Caco-2 (cell line): ENCODE measurements around the gene USP38. TPM values are rescaled to one million over a fixed set of nuclear protein-coding genes. Genes with fewer than 3 reads are reported as not detected.

Experiments
- BruUV-seq: library from RNA; stranded (reverse); fragments of 400-500 nt; replicated peaks from 2 replicates; lab custom pipeline; 2021; lab: Mats Ljungman, UMichigan
- CTCF ChIA-PET: fragments of 300-600 bp; sonication (Branson Sonifier 250); formaldehyde crosslinking; loops from one replicate; lab custom pipeline; 2022; ENCODE audit warnings: antibody characterized with exemption; lab: Charles Lee
- POLR2A ChIA-PET: fragments of 300-600 bp; sonication (Branson Sonifier 250); formaldehyde crosslinking; loops from one replicate; lab custom pipeline; 2022; ENCODE audit warnings: antibody characterized with exemption; lab: Charles Lee
- DNase-seq, 2 experiments: peaks; one replicate each; pipeline versions ENCODE4 v3.0.0 to v3.0.0-alpha.2; 2020 to 2022
- H3K27me3 ChIP-seq: replicated peaks from 2 replicates; pipeline ENCODE4 v1.6.0; 2011; ENCODE audit warnings: low read length; ENCODE audit not compliant: control insufficient read depth, insufficient read depth
- H3K36me3 ChIP-seq: 2 replicates; pipeline ENCODE4 v1.5.1; 2011; ENCODE audit warnings: low read length; ENCODE audit not compliant: control insufficient read depth, insufficient read depth
- H3K4me1 ChIP-seq: fragments of 250-450 bp; sonication (Bioruptor Pico); 2 replicates; pipeline ENCODE4 v1.5.1; 2020; ENCODE audit warnings: mild to moderate bottlenecking
- H3K4me3 ChIP-seq: 2 replicates; pipeline ENCODE4 v1.5.1; 2011; ENCODE audit warnings: low read depth, mild to moderate bottlenecking, control low read depth, low read length
- H3K9me3 ChIP-seq: fragments of 250-450 bp; sonication (Bioruptor Pico); 2 replicates; pipeline ENCODE4 v1.5.1; 2020; ENCODE audit warnings: mild to moderate bottlenecking, moderate library complexity
- H3K27ac Mint-ChIP-seq: one replicate; pipeline ENCODE4 v1.8.0; 2022; ENCODE audit warnings: mixed read lengths; ENCODE audit not compliant: unreplicated experiment
- H3K27me3 Mint-ChIP-seq: one replicate; pipeline ENCODE4 v1.8.0; 2022; ENCODE audit warnings: mixed read lengths; ENCODE audit not compliant: insufficient read depth, unreplicated experiment
- H3K36me3 Mint-ChIP-seq: one replicate; pipeline ENCODE4 v1.8.0; 2022; ENCODE audit warnings: mild to moderate bottlenecking, mixed read lengths; ENCODE audit not compliant: insufficient read depth, unreplicated experiment
- H3K4me1 Mint-ChIP-seq: one replicate; pipeline ENCODE4 v1.8.0; 2022; ENCODE audit warnings: low read depth, mixed read lengths; ENCODE audit not compliant: unreplicated experiment
- H3K4me3 Mint-ChIP-seq: one replicate; pipeline ENCODE4 v1.8.0; 2022; ENCODE audit warnings: mild to moderate bottlenecking, moderate library complexity, mixed read lengths; ENCODE audit not compliant: unreplicated experiment
- H3K9me3 Mint-ChIP-seq: one replicate; pipeline ENCODE4 v1.8.0; 2022; ENCODE audit warnings: mixed read lengths; ENCODE audit not compliant: unreplicated experiment
- intact Hi-C: fragments of 100-400 bp; cut with micrococcal nuclease; formaldehyde crosslinking; loops from one replicate; pipeline ENCODE4 v1.10.0; 2022; ENCODE audit not compliant: unreplicated experiment
- total RNA-seq: library from RNA; stranded (reverse); gene quantifications from 2 replicates; pipeline ENCODE4 v1.2.3, GENCODE V29; 2022
- TF ChIP-seq, protein P1 (sequence below), 2 experiments: fragments of 200-600 bp in 1 of 2; IDR thresholded peaks; 1 replicate in 1 of 2; 2 replicates in 1 of 2; pipeline versions ENCODE4 v1.5.1 to v1.8.0; 2011 to 2022; ENCODE audit warnings: antibody characterized with exemption in 1 of 2, control low read depth in 1 of 2, inconsistent platforms in 1 of 2, low read depth in 1 of 2, low read length in 1 of 2, mild to moderate bottlenecking in 1 of 2, moderate library complexity in 1 of 2; ENCODE audit not compliant: insufficient read depth in 1 of 2, severe bottlenecking in 1 of 2, unreplicated experiment in 1 of 2

Gene USP38
- total RNA-seq, 1 experiment from 2014 or later, result 19.8 TPM

DNA sequence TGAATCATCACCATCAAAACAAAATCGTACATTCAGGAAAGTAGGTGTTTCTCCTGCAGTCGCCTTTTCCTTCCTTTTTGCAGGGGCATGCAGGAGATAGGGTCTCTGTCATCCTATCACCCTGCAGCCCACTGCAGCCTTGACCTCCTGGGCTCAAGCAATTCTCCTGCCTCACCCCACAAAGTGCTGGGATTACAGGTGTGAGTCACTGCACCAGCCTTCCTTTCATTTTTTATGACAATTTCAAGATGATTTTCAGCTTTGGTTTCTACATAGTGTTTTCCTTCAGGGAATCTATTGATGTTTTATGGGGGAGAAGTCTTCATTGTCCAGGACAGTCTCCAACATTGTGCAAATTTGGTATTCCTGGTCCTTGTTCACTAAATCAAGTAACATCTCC lies 71.7 kb downstream of the USP38 start:
- Histone ChIP-seq H3K4me1 (no peaks in the 10 kb centered on the region), H3K27me3 (no peaks in the 10 kb centered on the region), H3K9me3 (no peaks in the 10 kb centered on the region), H3K36me3 (no peaks in the 10 kb centered on the region), H3K4me3 (no peak overlapping the region)
- TF ChIP-seq, protein P1, sequence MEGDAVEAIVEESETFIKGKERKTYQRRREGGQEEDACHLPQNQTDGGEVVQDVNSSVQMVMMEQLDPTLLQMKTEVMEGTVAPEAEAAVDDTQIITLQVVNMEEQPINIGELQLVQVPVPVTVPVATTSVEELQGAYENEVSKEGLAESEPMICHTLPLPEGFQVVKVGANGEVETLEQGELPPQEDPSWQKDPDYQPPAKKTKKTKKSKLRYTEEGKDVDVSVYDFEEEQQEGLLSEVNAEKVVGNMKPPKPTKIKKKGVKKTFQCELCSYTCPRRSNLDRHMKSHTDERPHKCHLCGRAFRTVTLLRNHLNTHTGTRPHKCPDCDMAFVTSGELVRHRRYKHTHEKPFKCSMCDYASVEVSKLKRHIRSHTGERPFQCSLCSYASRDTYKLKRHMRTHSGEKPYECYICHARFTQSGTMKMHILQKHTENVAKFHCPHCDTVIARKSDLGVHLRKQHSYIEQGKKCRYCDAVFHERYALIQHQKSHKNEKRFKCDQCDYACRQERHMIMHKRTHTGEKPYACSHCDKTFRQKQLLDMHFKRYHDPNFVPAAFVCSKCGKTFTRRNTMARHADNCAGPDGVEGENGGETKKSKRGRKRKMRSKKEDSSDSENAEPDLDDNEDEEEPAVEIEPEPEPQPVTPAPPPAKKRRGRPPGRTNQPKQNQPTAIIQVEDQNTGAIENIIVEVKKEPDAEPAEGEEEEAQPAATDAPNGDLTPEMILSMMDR (IDR thresholded peaks at IDR 0.05; ENCODE audit: insufficient read depth in 1 of 2, low read depth in 1 of 2, low read length in 1 of 2, severe bottlenecking in 1 of 2, unreplicated experiment in 1 of 2), result no peak
- ChIA-PET CTCF (no interaction called here), POLR2A (no interaction called here)
- no peaks in the 10 kb centered on the region for H3K36me3 Mint-ChIP-seq
- intact Hi-C loops, result no loop called here
- BruUV-seq, result no TSS peak
- no peaks in the 10 kb centered on the region for H3K27me3 Mint-ChIP-seq
- no peak overlapping the region for H3K27ac Mint-ChIP-seq
- H3K4me1 Mint-ChIP-seq, result no peaks in the 10 kb centered on the region
- no peak overlapping the region for H3K4me3 Mint-ChIP-seq
- H3K9me3 Mint-ChIP-seq, result no peaks in the 10 kb centered on the region
- no peak for DNase-seq

DNA sequence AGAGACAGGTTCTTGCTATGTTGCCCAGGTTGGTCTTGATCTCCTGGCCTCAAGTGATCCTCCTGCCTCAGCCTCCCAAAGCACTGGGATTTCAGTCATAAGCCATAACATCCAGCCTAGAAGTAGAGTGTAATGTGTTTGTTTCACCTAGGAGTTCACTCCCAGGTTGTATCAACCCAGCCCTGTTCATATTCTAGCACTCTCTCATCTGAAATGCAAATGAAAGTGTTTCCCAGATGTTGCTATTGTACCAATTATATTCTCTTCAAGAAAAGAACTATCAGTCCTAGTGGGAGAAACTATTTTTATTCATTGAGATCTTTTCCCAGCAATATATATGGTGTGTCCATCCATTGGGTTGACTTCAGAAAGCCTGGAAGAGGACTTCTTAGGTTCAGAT lies 72.6 kb downstream of the USP38 start:
- ChIA-PET POLR2A (no interaction called here), CTCF (no interaction called here)
- no peak for DNase-seq
- no peaks in the 10 kb centered on the region for H3K4me1 Mint-ChIP-seq
- Histone ChIP-seq H3K4me1 (no peaks in the 10 kb centered on the region), H3K36me3 (no peaks in the 10 kb centered on the region), H3K4me3 (no peak overlapping the region), H3K9me3 (no peaks in the 10 kb centered on the region), H3K27me3 (no peaks in the 10 kb centered on the region)
- intact Hi-C loops, result no loop called here
- H3K4me3 Mint-ChIP-seq, result no peak overlapping the region
- no TSS peak for BruUV-seq
- H3K9me3 Mint-ChIP-seq, result no peaks in the 10 kb centered on the region
- H3K27me3 Mint-ChIP-seq, result no peaks in the 10 kb centered on the region
- TF ChIP-seq, protein P1 (IDR thresholded peaks at IDR 0.05; ENCODE audit: insufficient read depth in 1 of 2, low read depth in 1 of 2, low read length in 1 of 2, severe bottlenecking in 1 of 2, unreplicated experiment in 1 of 2), result no peak
- H3K27ac Mint-ChIP-seq, result no peak overlapping the region
- H3K36me3 Mint-ChIP-seq, result no peaks in the 10 kb centered on the region

DNA sequence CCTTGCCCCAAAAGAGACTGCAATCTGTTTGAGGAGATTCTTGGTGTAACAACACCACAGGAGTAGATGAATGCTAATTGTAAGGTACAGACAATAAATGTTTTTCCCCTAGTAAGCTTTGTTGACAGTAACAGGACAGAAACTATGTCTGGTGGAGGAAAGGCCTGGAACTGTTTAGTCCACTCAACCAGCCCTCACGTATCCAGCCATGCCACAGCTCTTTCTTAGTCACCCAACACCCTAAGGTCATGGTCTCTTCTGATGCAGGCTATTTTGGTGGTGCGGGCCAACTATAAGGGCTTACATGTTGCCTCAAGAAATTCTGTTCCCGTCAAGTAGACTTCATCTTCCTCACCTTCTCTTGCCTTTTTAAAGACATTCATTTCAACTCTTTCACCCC lies 76.0 kb downstream of the USP38 start:
- intact Hi-C loops, result no loop called here
- POLR2A ChIA-PET, result no interaction called here
- H3K9me3 Mint-ChIP-seq, result peaks cover 9% of the 10 kb centered on the region

More for the DNA sequence above, 76.0 kb downstream of the USP38 start:
- Mint-ChIP-seq H3K4me1 (no peaks in the 10 kb centered on the region), H3K27me3 (no peaks in the 10 kb centered on the region), H3K4me3 (no peak overlapping the region), H3K36me3 (no peaks in the 10 kb centered on the region), H3K27ac (no peak overlapping the region)
- H3K36me3 ChIP-seq, result no peaks in the 10 kb centered on the region
- H3K4me1 ChIP-seq, result no peaks in the 10 kb centered on the region
- H3K4me3 ChIP-seq, result no peak overlapping the region
- no peak for DNase-seq
- TF ChIP-seq, protein P1 (IDR thresholded peaks at IDR 0.05; ENCODE audit: insufficient read depth in 1 of 2, low read depth in 1 of 2, low read length in 1 of 2, severe bottlenecking in 1 of 2, unreplicated experiment in 1 of 2), result no peak
- peaks cover 3% of the 10 kb centered on the region; the same call in 1 of the 2 replicates for H3K9me3 ChIP-seq
- BruUV-seq, result no TSS peak
- CTCF ChIA-PET, result no interaction called here
- H3K27me3 ChIP-seq, result no peaks in the 10 kb centered on the region
